Testis (tissue), 2 donors: Measurements from ENCODE around the gene FCHSD2.

ENCODE experiments used
- CTCF ChIP-seq, 3 experiments: fragments of 450-650 bp in 2 of 3; fragments of 200-600 bp in 1 of 3; sonication (generic) in 1 of 3; IDR thresholded peaks; one replicate each; pipeline ENCODE4 v1.5.1; 2016 to 2019; ENCODE audit warnings: antibody characterized with exemption in 3 of 3, mild to moderate bottlenecking in 2 of 3, moderate library complexity in 1 of 3
- POLR2A ChIP-seq: fragments of 450-650 bp; IDR thresholded peaks from one replicate; pipeline ENCODE4 v1.6.1; 2017; ENCODE audit warnings: antibody characterized with exemption, mild to moderate bottlenecking, moderate library complexity

GRCh38 chr11:73012121-73012863 lies 129.8 kb downstream of the FCHSD2 start:
- TF ChIP-seq CTCF (IDR thresholded peaks at IDR 0.05) (no peak), POLR2A (no peak)
